GM12891 (cell line): ENCODE measurements around the gene STIM1.
A peak's percentile ranks its signal among the peaks of the same experiment; 100 is the strongest.

Experiments used
- DNase-seq: peaks from one replicate; pipeline ENCODE4 v3.0.0; 2011; ENCODE audit warnings: low spot score; ENCODE audit not compliant: insufficient read length
- FAIRE-seq: peaks from 2 replicates; lab custom pipeline; 2011; peaks lifted over from hg19 to GRCh38; lab: Jason Lieb, UNC
- PAX5 ChIP-seq: IDR thresholded peaks from 2 replicates; pipeline ENCODE4 v1.6.1; 2011; ENCODE audit warnings: low read length, moderate library complexity, mild to moderate bottlenecking; ENCODE audit not compliant: insufficient read depth, severe bottlenecking
- POLR2A ChIP-seq: IDR thresholded peaks from 2 replicates; pipeline ENCODE4 v1.6.1; 2011; ENCODE audit warnings: low read depth, low read length, control low read depth
- POLR2AphosphoS5 ChIP-seq: IDR thresholded peaks from 2 replicates; pipeline ENCODE4 v1.6.1; 2011; ENCODE audit warnings: low read depth, low read length, control low read depth
- POU2F2 ChIP-seq: IDR thresholded peaks from 2 replicates; pipeline ENCODE4 v1.6.1; 2011; ENCODE audit warnings: low read depth, mild to moderate bottlenecking, control low read depth, low read length, moderate library complexity
- SPI1 ChIP-seq: IDR thresholded peaks from 2 replicates; pipeline ENCODE4 v1.6.1; 2011; ENCODE audit warnings: low read depth, low read length, control low read depth
- TAF1 ChIP-seq: IDR thresholded peaks from 2 replicates; pipeline ENCODE4 v1.6.1; 2011; ENCODE audit warnings: low read depth, low read length, control low read depth

STIM1 gene

DNA sequence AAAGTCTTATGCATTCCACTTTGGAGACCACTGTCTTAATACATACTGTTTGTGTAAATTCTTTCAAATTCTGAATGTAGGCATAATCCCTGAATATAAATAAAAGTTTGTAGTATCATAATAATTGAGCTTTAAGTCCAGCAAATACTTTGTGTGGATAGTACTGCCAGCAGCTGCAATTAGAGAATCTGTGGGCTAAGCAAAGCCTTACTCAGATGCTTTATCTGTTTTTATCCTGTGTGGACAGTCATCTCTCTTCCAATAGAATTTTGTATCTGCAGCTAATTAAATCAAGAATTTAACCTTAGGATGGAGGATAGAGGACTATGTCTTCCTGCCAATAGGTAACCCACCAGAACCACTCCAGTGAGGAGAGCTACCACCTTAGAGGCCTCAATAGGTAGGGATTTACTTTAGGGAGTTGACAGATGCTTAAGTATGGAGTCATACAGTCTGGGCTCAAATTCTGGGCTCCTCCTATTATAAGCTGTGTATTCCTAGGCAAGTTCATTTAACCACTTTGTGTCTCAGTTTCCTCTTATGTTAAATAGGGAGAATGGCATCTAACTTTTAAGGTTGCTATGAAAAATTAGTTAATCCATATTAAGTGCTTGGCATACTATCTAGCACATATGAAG lies 71.1 kb downstream of the STIM1 start:
- FAIRE-seq (no peak), DNase-seq (no peak)
- TF ChIP-seq POLR2AphosphoS5 (no peak), POLR2A (no peak), PAX5 (no peak), SPI1 (no peak), POU2F2 (no peak), TAF1 (no peak)

DNA sequence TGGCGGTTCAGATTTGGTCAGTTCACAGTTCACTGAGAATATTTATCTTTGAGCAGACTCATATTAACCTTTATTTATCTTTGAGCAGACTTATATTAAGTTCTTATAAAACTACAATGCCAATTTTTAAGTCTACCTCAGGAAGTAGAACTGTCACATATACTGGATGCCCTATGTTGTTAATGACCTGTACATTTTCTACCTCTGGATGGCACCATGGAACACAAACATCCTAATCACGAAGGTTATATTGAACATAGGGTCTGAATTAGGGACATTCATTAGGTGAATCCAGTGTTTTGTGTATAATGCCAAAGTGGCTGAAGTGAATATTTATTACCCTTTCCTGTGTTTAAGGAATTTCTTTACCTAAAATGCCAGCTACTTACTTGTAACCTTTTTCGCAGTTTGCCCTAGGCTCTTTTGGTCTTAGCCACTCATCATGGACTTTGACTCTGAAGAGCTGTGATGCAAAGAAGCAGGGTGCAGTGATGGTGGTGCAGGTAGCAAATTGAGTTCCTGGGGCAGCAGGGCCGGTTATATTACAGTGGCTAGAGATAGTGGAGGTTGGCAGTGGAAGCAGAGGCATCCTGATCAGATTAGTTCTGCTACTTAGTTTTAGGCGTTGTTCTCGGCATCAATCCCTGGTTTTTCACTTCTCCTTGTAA lies 71.8 kb downstream of the STIM1 start:
- TF ChIP-seq SPI1: no peak
- no peak for TF ChIP-seq POLR2AphosphoS5
- no peak for TF ChIP-seq POU2F2
- TF ChIP-seq PAX5: no peak
- DNase-seq (no peak), FAIRE-seq (no peak)

DNA sequence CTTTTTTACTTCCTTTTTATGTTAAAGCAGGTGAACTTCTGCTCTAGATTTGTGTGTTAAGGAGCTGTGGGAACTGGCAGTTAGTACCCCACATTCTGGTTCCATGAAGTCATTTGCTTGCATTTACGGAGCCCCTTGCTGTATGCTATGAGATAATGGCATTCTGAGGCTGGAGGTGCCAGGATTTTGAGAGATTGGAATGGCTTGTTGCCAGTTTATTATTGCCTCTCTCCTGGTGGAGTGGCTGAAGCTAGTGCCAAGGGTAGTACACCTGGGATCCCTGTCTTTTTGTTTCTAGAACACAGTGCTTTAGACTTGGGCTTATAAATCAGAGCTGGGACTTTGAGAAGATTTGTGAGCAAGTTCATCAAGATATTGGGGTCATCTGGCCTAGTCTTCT lies 73.8 kb downstream of the STIM1 start:
- no peak for DNase-seq
- no peak for FAIRE-seq
- TF ChIP-seq TAF1 (no peak), POU2F2 (no peak), PAX5 (no peak), POLR2A (no peak), SPI1 (no peak), POLR2AphosphoS5 (no peak)

DNA sequence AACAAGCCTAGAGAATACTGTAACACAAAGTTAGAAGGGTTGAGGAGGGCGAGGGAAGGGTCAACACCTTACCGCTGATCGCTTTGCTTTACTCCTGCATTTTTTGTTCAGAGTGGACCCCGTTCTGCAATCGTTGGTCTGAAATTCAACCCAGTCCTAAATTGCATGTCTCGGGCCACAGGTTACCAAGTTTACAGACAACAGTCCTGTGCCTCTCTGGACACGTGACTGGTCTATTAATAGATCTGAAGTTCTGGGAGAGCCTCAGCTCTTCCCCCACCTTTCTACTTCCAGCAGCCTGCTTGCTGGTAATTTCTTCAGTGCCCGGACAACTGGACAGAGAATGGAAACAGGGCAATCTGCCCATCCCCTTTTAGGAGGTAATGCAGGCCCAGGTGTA lies 74.2 kb downstream of the STIM1 start:
- FAIRE-seq: no peak
- no peak for TF ChIP-seq POLR2A
- no peak for TF ChIP-seq TAF1
- TF ChIP-seq SPI1: no peak
- no peak for TF ChIP-seq PAX5
- no peak for TF ChIP-seq POLR2AphosphoS5
- TF ChIP-seq POU2F2: no peak
- no peak for DNase-seq

DNA sequence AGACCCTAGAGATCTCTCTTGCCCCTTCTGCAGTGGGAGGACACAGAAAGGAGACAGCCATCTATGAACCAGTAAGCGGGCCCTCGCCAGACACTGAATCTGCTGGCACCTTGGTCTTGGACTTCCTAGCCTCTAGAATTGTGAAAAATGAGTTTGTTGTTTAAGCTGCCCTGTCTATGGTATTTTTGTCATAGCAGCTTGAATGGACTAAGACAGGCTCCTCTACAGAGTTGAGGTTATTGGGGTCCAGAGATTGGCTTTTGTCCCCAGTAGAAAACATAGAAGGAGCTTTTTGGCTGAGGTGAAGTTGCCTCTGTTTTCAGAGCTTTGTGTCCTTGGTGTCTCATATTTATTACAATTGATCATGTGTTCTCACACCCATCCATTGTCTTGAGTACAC lies 77.2 kb downstream of the STIM1 start:
- no peak for FAIRE-seq
- no peak for DNase-seq
- no peak for TF ChIP-seq SPI1

DNA sequence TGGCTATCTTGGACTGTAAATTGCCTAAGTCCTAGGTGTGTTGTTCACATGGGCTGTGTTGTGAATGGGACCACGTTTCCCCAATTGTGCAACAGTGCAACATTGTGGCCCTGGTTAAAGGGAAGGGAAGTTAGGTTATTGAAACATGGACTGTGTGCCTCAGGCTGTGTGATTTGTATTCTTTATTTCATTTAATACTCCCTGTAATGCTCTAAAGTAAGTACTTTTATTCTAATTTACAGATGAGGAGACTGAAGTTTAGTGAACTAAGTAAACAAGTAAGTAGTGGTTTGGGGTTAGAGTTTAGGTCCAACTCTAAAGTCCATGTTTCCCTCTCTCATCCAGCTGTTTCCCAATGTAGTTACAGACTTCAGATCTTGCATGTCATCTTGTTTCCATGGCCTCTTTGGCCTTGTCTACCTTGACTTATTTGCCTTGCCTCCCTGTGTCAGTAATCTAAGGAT lies 77.7 kb downstream of the STIM1 start:
- DNase-seq: no peak
- FAIRE-seq: no peak
- TF ChIP-seq PAX5 (no peak), TAF1 (no peak), POLR2AphosphoS5 (no peak), POLR2A (no peak), SPI1 (no peak), POU2F2 (no peak)

DNA sequence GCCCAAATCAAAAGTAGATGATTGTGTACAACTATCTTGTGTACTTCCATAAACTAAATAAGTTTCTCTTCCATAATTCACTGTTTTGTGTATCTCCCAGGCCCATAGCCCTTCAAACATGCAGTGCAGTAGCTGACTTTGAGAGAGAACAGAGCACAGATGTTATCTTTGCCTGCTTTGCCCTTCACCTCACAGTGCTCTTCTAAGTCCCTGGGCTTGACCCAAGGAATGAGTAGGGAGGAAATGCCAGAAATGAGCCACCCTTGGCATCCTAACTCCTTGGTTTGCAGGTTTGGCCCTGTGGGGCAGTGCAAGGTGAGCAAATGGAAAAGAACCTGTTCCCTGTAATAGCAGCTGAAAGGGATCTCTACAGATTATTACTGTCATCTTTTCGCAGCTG lies 79.2 kb downstream of the STIM1 start:
- no peak for TF ChIP-seq POU2F2
- FAIRE-seq (no peak), DNase-seq (no peak)

DNA sequence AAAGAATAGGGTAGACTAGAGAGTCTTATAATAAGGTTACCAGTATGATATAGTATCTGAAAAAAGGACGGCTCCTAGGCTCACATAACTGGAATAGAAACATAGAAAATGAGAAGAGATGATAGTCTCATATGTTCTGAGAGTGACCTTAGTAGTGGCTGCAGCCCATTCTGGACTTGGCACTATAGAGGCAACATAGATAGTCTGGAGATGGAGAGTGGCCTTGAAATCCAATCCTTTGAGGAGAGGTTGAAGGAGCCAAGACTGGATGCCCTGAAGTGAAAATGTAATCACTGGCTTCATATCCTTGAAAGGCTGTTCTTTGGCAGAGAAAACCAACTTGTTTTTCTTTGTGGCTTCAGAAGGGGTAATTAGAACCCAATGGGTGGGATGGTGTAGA lies 81.1 kb downstream of the STIM1 start:
- FAIRE-seq (no peak), DNase-seq (no peak)
- TF ChIP-seq POU2F2: no peak
- no peak for TF ChIP-seq POLR2A
- TF ChIP-seq SPI1: no peak
- no peak for TF ChIP-seq TAF1
- no peak for TF ChIP-seq POLR2AphosphoS5
- no peak for TF ChIP-seq PAX5

DNA sequence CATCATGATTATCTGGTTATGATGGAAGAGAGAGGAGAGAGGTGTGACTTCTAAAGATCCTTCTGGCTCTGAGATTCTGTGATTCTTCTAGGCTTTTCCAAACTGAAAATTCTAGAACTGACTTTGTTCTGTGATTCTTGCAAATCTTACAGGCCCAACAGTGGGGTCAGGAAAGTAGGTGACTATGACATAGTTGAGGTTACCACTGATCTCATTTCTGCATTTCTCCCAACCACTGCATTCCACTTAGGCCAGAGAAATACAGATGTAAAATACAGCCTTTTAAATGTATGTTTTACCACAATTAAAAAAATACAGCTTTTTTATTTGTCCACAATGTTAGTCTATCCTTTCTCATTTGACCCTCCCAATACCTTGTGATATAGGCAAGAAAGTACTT lies 83.7 kb downstream of the STIM1 start:
- no peak for DNase-seq
- TF ChIP-seq POU2F2: no peak
- TF ChIP-seq TAF1: no peak
- TF ChIP-seq SPI1: peak; percentile 68
- no peak for TF ChIP-seq POLR2A
- no peak for FAIRE-seq

DNA sequence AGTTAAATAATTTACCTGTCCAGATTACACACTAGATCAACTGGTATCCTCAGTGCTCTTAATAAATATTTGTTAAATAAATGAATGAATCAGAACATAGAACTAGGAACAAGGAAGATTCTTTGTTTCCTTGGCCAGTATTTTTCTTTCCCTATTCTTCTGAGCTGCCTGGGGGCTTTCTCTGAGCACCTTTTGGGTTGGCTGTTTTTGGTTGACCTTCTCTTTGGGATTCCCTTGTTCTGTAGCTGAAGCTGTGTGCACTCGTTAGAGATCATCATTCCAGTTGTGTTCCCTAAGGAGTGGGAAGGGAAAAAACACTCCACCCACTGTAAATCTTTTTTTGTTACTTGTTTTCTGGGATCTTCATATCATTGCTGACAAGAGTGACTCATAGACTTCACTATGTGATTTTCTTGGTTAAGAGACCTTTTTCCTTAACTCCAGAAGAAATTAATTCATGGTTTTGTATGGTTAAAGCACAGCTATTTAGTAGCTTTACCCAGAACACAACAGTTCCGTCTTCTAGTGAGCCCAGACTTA lies 84.3 kb downstream of the STIM1 start:
- TF ChIP-seq POLR2AphosphoS5: no peak
- no peak for TF ChIP-seq PAX5
- no peak for TF ChIP-seq SPI1
- no peak for TF ChIP-seq POLR2A
- no peak for TF ChIP-seq POU2F2
- no peak for TF ChIP-seq TAF1
- FAIRE-seq (no peak), DNase-seq (no peak)

DNA sequence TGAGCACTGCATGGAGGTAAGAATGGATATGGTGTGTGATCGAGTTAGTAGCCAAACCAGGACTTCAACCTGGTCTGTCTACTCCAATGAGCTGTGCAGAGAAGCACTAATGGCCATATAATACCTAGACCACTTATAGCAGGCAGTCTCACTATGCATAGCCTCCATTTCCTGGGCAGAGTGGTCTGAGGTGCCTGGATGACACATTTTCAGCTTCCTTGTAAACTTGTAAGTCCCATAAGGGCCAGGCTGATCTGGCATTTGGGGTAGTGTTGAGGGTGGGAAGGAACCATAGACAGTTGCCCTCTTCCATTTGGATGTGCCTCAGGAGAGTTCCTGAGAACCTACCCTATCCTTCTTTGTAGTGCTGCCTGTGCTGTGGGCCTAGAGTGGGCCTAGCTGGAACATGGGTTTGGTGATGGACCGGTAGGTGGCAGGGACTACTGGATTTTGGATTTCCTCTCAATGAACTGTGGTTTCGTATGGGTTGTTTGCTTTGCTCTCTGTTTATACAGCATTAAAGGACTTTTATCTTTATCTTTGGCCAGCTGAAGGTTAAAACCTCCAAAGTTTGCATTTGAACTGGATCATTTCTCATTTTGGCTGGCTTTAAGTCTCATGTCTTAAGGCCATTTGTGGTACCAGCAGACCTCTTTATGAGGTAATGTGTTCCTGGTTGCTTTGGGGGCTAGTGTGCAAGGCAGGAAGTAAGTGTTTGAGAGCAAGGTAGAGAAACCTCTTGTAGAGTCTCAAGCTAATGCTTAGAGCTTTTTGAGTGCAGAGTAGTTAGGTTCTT lies 86.9 kb downstream of the STIM1 start:
- DNase-seq (no peak), FAIRE-seq (peak; percentile 76)
- TF ChIP-seq POLR2AphosphoS5 (no peak), SPI1 (peak; percentile 20; the same call in 1 of the 2 replicates), POLR2A (no peak), POU2F2 (no peak), PAX5 (no peak)

DNA sequence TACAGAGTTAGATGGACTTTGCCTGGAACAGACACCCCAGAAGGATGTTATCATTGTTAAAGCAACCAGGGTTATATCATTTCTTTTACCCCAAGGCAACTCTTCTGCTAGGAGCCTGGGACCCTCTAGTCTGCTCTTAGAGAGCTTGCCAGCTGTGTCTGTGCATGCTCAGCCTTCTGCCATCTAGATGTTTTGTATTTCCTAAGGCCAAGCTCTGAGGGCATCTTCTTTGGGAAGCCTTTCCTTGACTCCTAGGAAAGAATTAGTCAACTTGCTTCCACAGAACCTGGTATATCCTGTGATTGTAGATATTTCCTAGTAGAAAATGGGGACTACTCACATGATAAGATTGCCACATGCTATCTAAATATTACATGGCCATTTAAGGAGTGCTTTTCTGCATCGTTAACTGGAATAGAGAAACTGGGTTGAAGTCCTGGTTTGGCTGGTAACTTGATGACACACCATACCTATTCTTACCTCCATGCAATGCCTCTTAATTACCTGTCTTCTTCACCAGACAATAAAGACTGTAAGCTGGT lies 87.6 kb downstream of the STIM1 start:
- DNase-seq: no peak
- no peak for TF ChIP-seq SPI1
- TF ChIP-seq POU2F2: no peak
- TF ChIP-seq PAX5: no peak
- TF ChIP-seq TAF1: no peak
- no peak for TF ChIP-seq POLR2AphosphoS5
- no peak for TF ChIP-seq POLR2A
- FAIRE-seq: peak; percentile 56
